ENCODE data around the gene PIEZO2. TPM values are rescaled to one million over a fixed set of nuclear protein-coding genes. Genes with fewer than 3 reads are reported as not detected.

Gene PIEZO2
- total RNA-seq, 1 donor from 2014 or later, result 50.1 TPM

GRCh38 chr18:10839421-10839820 is 309.9 kb downstream of the PIEZO2 start:
- no peak for DNase-seq
- H3K27ac Mint-ChIP-seq (ENCODE audit: unreplicated experiment), result no peak overlapping the region
- TF ChIP-seq, protein P1, sequence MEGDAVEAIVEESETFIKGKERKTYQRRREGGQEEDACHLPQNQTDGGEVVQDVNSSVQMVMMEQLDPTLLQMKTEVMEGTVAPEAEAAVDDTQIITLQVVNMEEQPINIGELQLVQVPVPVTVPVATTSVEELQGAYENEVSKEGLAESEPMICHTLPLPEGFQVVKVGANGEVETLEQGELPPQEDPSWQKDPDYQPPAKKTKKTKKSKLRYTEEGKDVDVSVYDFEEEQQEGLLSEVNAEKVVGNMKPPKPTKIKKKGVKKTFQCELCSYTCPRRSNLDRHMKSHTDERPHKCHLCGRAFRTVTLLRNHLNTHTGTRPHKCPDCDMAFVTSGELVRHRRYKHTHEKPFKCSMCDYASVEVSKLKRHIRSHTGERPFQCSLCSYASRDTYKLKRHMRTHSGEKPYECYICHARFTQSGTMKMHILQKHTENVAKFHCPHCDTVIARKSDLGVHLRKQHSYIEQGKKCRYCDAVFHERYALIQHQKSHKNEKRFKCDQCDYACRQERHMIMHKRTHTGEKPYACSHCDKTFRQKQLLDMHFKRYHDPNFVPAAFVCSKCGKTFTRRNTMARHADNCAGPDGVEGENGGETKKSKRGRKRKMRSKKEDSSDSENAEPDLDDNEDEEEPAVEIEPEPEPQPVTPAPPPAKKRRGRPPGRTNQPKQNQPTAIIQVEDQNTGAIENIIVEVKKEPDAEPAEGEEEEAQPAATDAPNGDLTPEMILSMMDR (IDR thresholded peaks at IDR 0.05; ENCODE audit: partially characterized antibody, unreplicated experiment), result no peak
- no peaks in the 10 kb centered on the region for H3K9me3 Mint-ChIP-seq (ENCODE audit: unreplicated experiment)
- H3K4me1 Mint-ChIP-seq (ENCODE audit: low read depth, unreplicated experiment), result no peaks in the 10 kb centered on the region
- peaks cover 5% of the 10 kb centered on the region for H3K36me3 Mint-ChIP-seq (ENCODE audit: unreplicated experiment)
- no peak overlapping the region for H3K4me3 Mint-ChIP-seq (ENCODE audit: unreplicated experiment)
- no peaks in the 10 kb centered on the region for H3K27me3 Mint-ChIP-seq (ENCODE audit: unreplicated experiment)

DNA sequence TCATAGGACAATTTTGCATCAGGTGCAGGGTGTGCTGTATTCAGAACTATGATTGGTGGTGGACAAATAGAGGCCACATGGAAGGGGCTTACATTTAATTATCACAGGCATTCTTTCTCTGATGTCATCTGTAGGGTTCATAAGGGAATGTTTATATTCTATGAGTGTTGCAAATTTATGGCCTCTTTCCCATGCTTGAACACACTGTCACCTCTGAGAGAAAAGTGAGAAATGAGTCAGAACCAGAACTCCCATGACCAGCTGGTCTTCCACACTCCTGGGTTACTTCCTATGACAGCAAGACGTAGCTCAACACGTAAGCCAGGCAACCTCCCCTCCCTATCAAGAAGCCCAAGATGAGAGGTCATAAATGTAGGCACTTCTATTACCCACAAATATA is 310.8 kb downstream of the PIEZO2 start:
- DNase-seq, result no peak
- Mint-ChIP-seq H3K27me3 (ENCODE audit: unreplicated experiment) (no peaks in the 10 kb centered on the region), H3K36me3 (ENCODE audit: unreplicated experiment) (peaks cover 5% of the 10 kb centered on the region), H3K4me3 (ENCODE audit: unreplicated experiment) (no peak overlapping the region), H3K4me1 (ENCODE audit: low read depth, unreplicated experiment) (no peaks in the 10 kb centered on the region), H3K27ac (ENCODE audit: unreplicated experiment) (no peak overlapping the region), H3K9me3 (ENCODE audit: unreplicated experiment) (no peaks in the 10 kb centered on the region)
- TF ChIP-seq, protein P1 (IDR thresholded peaks at IDR 0.05; ENCODE audit: partially characterized antibody, unreplicated experiment), result no peak

GRCh38 chr18:10834128-10834815 is 315.1 kb downstream of the PIEZO2 start:
- Mint-ChIP-seq H3K4me1 (ENCODE audit: low read depth, unreplicated experiment) (no peaks in the 10 kb centered on the region), H3K27me3 (ENCODE audit: unreplicated experiment) (no peaks in the 10 kb centered on the region), H3K27ac (ENCODE audit: unreplicated experiment) (no peak overlapping the region), H3K4me3 (ENCODE audit: unreplicated experiment) (no peak overlapping the region), H3K9me3 (ENCODE audit: unreplicated experiment) (peaks cover 2% of the 10 kb centered on the region), H3K36me3 (ENCODE audit: unreplicated experiment) (peaks cover 10% of the 10 kb centered on the region)
- no peak for DNase-seq
- TF ChIP-seq, protein P1 (IDR thresholded peaks at IDR 0.05; ENCODE audit: partially characterized antibody, unreplicated experiment), result no peak

DNA sequence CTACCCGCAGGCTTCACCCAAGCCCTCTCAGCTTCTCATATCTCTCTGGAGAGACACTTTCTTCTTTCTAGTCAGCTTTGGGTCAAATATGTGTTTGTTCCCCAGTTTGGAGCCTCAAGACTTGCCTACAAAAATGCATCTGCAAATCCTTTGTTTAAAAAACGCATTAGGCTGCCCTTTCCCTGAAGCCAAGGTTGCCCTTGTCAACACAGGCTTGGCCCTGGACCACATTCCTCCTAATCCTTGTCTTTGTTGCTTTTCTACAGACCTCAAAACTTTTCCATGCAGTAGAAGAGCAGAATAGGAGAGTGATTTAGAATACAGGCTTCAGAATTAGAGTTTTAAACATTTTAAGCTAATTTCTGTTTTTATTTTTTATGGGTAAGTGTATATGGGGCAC is 315.7 kb downstream of the PIEZO2 start:
- H3K27ac Mint-ChIP-seq (ENCODE audit: unreplicated experiment), result no peak overlapping the region
- H3K27me3 Mint-ChIP-seq (ENCODE audit: unreplicated experiment), result no peaks in the 10 kb centered on the region
- peaks cover 2% of the 10 kb centered on the region for H3K9me3 Mint-ChIP-seq (ENCODE audit: unreplicated experiment)
- TF ChIP-seq, protein P1 (IDR thresholded peaks at IDR 0.05; ENCODE audit: partially characterized antibody, unreplicated experiment), result no peak
- peaks cover 10% of the 10 kb centered on the region for H3K36me3 Mint-ChIP-seq (ENCODE audit: unreplicated experiment)
- DNase-seq, result no peak
- H3K4me3 Mint-ChIP-seq (ENCODE audit: unreplicated experiment), result no peak overlapping the region
- H3K4me1 Mint-ChIP-seq (ENCODE audit: low read depth, unreplicated experiment), result no peaks in the 10 kb centered on the region

- TF ChIP-seq, protein P1 (IDR thresholded peaks at IDR 0.05; ENCODE audit: partially characterized antibody, unreplicated experiment), result no peak
- Mint-ChIP-seq H3K4me3 (ENCODE audit: unreplicated experiment) (no peak overlapping the region), H3K36me3 (ENCODE audit: unreplicated experiment) (peaks cover 21% of the 10 kb centered on the region), H3K27ac (ENCODE audit: unreplicated experiment) (no peak overlapping the region), H3K4me1 (ENCODE audit: low read depth, unreplicated experiment) (no peaks in the 10 kb centered on the region), H3K9me3 (ENCODE audit: unreplicated experiment) (peaks cover 2% of the 10 kb centered on the region), H3K27me3 (ENCODE audit: unreplicated experiment) (peaks cover 2% of the 10 kb centered on the region)
- DNase-seq, result no peak
Measured at GRCh38 chr18:10826400-10826799, 323.0 kb downstream of the PIEZO2 start.

All from glutamatergic neuron (in vitro differentiated cells).